HCEC 1CT (cell line): ENCODE measurements around the gene TENM3.

Experiments
- DNase-seq: peaks from one replicate; pipeline ENCODE4 v3.0.0-alpha.2; 2017

The TENM3 gene

DNA sequence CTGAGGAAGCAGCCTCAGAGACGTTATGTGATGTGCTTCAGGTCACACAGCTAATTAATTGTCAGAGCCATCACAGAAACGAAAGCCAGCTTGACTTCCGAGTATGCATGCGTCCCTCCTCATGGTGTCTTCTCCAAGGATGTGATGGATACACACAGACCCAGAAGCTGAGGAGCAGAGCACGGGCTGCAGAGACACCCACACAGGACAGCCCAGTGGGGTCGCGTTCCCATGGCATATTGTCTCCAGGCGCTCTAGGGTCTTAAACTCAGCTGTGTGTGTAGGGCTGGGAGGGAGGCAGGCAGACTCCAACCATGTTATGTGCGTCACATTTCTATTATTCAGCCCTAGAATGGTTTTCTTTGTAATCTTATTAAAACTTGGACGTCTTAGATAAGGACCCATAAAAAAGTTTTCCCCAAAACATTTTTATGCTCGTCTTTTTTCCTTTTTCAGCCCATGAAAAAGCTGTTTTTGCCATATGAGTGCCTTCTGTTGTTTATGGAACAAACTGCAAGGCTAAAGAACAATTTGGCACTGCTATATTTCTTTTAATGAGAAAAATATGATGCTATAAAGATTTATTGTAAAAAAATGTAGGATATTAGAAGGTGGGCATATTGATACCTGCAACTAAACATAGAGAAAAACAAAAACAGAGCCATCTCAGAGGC is 48.5 kb downstream of the TENM3 start:
- no peak for DNase-seq

DNA sequence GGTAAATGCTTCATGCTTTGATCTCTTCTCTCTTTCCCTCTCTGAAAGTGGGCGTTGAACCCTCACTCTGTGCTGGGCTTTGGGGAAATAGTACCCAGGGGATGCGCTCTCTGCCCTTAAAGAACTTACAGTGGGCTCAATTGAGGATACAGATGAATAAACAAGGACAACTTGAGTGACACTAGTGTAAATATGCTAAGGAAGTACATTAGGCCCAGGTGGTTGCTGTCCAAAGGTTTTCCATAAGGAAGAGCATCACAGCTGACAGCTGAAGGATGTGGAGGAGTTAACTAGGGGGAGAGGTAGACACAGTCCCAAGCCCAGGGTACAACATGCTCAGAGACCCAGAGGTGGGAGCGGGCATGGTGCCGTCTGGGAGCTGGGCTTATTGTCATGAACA is 49.4 kb downstream of the TENM3 start:
- DNase-seq, result no peak

DNA sequence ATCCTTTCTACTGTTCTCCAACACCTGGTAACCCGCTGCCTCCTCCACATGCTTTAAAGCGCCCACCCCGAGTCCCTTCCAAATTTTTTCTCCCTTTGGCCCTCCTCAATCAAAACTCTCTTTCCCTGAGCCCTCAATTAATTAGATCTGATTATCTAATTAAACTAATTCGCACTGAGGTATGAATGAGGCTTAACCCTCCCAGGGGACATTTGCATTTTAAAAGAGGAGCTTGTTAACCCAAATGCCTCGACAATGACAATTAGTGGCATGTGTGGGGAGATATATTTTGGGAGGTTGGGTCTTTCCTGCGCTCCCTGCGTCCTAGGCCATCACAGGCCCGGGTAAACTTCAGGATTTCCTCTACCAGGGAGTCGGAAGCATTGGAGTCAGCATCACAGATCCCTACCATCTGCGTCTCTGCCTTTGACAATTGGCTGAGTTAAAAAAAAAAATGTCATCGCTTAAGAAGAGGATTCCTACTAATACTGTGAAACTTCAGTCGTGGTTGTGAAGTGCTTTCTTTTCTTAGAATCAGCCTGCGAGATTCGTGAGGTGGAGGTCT is 50.6 kb downstream of the TENM3 start:
- no peak for DNase-seq

DNA sequence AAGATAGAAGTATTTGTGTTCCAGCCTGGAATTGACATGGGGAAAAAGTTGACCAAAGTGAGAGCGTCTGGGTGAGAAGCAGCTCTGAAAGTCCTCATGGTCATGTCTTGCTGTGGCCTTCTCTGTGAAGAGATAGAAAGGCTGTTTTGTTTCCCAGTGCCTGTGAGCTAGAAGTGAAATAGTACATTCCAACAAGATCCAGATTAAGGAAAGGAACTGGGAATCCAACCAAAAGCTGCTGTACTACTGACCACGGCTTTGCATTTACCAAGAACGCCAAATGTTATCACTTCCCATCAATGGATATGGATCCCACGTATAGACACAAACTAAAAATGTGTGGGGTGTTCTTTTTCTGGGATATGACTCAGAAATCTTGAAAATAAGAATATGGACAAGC is 51.2 kb downstream of the TENM3 start:
- DNase-seq, result no peak

DNA sequence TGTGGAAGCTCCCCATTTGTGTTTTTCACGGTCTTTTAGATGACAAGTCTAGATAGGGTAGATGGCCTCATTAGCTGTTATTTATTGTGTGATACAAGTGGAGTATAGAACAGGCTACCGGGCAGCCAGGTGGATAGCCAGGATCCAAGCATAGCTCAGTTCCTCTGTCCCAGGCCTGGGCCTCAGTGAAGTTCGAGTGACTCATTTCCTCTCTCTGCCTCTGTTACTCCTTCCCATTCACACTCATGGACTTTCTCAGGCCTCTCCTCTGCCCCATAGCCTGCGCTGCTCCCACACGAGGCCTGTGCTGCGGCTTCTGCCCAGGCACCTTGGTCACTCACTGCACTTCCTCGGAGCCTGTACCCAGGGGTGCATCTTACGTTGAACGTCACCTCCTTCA is 54.5 kb downstream of the TENM3 start:
- DNase-seq, result peak; percentile 60

DNA sequence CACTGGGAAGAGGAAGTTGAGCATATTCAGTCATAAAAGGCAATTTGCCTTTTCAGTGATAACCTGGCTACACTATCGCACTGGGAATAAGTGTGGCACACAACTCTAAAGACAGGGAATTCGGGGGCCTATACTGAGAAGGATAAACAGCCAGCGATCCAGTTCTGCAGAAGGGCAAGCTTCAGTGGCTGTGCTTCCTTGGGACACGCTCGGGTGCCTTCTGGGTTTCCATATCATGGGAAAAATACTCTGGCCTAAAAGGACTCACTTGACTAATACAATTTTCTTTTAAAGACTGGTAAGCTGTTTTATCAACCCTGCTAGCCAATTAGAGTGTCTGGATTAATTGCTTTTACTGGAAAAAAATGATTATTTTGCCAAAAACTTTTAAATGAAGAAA is 58.5 kb downstream of the TENM3 start:
- no peak for DNase-seq

DNA sequence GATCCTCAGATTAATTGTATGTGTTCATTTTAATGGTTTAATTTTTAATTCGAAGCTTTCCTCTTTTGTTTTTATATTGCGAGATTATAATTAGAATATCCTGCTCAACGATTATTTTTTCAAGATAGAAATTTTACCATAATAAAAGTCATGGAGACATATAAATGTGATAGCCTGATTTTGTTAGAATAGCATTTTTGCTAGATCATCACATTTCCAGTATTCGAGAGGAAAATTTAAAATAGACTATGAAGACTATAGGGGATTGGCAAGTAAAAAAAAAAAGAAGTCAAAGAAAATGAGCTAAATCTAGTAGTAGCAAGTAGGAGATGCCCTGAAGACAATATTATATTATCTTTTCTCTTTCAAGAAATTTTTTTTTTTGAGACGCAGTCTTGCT is 60.6 kb downstream of the TENM3 start:
- DNase-seq, result no peak

DNA sequence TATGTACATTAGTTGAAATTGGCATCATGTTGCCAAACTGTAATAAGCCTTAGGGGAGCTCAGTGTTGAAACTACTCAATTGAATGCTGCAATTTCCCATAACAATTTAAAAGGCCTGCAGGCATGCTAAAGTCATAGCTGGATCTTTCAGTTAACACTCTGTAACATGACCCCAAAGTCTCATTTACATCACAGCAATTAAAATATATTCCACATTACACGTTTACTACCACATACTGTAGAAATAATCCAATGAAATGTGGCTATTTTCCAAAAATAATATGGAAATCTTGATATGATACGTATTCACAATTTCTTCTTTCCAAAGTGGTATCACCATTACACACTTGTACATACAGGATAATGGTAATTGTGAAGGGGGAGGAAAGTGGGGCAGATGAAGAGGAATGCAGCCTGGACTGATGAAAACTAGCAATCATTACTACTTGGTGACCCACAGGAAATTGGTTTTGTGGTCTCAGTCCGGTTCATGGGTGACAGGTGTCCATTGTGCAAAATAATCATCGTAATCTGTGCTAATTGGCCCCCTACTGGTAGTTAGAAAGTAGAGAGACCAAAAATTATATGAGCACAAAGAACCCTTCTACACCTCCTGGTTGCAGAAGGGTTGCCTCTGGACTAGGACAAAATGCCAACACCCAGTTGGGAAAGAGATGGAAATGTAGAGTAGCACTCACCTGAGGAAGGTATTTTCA is 63.7 kb downstream of the TENM3 start:
- peak; percentile 35 for DNase-seq

DNA sequence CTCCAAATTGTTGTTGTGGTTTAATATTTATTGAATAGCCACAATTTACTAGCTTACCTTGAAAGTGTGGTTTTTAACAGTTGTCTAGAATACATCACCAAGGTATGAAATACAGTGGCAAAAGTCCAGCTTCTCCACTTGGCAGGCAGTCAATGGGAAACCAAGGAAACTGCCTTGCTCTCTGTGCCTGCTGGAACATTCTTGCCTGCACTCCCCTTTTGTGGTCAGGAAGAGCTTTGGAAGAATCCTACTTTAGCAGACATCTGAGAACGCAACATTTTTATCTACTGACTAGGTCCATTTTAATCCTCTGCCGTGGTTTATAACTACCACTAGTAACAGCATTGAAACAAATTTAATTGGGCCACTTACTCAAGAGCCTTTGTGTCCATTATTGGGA is 64.5 kb downstream of the TENM3 start:
- DNase-seq, result peak; percentile 89

DNA sequence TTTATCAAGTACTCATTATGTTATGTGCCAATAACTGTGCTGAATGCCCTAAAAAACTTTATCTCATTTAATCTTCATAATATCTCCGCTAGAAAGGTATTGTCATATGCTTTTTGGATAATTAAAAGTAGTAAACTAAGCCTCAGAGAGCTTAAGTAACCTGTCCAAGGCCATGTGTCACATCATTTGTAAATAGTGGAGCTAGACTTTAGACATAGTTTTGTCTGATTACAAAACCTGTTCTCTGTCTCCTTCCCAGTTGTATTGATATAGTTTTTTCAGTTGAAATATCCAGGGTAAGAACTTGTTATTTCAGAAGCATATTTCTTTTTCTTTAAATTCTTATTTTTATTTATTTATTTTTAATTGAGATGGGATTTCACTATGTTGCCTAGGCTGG is 66.7 kb downstream of the TENM3 start:
- no peak for DNase-seq

DNA sequence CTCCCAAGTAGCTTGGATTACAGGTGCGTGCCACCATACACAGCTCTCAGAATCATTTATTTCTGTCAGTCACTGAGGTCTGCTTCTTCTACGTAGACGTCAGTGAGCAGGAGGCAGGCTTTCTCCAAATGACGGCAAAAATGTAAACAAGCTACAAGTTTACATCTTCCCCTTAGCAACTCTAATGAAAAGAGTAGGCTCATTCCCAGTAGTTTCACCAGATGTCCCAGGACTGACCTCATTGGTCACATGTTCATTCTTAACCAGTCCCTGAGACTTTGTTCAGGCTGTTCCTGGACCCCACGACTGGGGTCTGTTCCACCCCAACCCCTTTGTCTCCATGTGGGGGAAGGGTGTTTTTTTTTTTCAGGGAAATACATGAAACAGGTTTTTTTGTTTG is 67.1 kb downstream of the TENM3 start:
- DNase-seq, result no peak

DNA sequence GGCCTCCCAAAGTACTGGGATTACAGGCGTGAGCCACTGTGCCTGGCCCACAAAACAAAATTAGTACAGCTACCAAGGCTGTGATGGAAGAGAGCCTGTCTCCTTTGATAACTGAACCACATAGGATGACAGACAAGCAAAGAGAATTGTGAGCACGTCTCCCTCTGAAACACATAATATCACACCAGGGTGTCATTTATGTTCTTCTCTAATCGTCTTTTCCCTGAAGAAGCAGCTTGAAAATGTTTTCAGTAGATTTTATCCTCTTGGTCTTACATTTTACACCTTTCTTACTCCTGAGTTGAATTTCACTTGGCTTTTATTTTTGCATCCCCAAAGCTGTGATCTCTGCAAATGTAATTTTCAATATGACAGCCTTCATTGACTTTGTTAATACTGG is 67.8 kb downstream of the TENM3 start:
- no peak for DNase-seq

DNA sequence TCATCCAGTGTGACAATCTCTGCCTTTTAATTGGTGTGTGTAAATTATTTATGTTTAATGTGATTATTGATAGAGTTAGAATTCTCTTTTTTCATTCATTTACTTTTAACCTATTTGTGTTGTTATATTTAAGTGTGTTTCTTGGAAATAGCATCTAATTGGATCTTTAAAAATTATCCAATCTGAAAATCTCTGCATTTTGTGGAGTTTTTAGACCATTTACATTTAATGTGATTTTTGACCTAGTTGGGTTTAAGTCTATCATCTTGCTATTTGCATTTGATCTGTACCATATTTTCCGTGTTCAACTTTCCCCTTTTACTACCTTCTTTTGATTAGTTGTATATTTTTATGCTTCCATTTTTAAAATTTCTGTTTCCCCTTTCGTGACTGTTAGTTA is 71.3 kb downstream of the TENM3 start:
- DNase-seq, result no peak

DNA sequence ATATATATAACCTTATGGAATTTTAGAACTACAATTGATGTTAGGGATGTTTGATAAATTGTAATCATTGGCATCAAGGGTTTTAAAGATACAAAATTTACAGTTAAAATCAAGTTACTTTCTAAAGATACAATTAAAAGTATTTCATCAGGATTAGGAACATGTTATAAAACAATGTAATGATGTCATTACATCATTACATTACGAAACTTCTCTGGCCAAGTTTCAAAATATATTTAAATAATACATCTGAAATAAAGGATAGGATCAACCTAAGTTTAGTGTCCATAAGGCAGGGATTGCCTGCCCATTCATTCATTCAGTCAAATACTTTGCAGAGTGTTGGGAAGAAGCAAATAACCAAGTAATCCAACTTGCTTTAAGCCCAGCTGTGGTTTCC is 75.1 kb downstream of the TENM3 start:
- DNase-seq, result no peak

DNA sequence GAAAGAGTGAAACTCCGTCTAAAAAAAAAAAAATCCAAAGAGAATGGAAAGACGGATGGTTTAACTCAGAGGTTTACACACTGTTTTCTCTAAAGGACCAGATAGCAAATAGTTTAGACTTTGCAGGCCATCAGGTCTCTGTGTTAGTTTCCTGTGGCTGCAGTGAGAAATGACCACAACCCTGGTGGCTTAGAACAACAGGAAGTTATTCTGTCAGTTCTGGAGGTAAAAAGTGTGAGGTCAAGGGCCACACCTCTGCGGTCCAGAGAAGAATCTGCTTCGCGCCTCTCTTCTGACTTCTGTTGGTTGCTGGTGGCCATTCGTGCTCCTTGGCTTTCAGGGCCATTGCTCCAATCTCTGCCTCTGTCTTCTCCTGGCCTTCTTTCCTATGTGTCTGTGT is 76.9 kb downstream of the TENM3 start:
- no peak for DNase-seq

DNA sequence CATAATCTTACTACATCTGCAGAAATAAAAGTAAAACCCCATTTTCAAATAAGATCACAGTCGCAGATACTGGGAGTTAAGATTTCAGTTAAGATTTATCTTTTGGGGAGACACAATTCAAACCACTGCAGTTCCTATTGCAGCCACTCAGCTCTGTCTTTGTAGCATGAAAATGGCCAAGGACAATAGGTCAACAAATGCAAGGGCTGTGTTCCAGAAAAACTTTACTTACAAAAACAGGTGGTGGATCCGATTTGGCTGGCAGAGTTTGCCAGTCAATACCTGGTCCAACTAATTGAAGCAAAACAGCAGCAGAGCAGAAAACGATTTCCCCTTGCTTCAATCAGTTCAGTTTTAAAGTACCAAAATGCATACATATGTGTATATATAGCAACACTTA is 77.4 kb downstream of the TENM3 start:
- no peak for DNase-seq

DNA sequence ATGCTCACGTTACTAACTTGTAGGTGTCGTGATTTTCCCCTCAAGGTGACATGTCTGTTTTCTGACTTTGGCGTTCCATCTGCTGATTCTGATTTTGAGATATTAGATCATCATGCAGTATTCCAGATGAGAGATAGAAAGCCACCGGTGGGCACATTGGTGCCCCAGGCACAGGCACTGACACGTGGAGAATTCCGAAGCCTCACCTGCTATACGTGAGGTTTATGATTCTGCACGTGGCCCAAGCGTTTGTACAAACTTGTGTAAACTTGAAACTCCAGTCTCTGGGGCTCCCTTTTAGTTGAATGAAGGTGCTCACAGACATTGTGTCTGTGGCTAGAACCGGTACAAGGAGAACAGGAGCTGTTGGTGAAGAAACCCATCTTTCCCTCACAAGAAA is 81.1 kb downstream of the TENM3 start:
- no peak for DNase-seq

DNA sequence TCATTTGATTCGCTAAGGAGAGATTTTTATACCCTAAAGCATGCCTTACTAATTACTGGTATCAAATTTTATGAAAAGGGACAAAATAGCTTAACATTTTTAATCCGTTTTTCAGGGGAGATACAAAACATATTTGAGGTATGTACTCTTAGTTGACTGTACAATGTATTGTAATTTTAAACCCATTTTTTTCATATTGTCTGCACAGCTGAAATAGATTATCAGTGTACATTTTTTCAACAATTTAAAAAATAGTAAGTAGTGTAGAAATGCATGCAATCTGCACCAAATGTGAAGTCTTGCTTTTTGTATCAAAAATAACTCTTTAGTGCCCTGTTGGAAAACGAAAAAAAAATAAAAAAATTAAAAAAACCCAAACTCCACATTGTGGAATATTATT is 82.2 kb downstream of the TENM3 start:
- DNase-seq, result no peak

DNA sequence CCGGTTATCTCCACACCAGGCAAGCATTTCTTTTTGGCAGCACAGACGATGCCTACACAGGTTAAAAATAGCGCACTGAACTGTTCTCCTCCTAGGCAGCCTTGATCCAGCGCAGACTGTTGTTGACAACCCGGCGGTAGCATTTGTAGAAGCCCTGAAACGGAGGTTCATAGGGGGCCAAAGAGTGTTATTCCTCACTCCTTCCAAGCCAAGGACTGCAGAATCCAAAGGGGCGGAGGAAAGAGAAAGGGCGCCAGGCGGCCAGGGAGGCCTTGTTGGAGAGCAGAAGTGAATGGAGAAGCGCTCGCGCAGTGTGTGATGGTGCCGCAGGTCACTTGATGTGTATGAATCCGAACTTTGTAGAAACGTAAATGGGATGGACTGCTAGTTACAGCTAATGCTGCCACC is 82.7 kb downstream of the TENM3 start:
- DNase-seq, result no peak

DNA sequence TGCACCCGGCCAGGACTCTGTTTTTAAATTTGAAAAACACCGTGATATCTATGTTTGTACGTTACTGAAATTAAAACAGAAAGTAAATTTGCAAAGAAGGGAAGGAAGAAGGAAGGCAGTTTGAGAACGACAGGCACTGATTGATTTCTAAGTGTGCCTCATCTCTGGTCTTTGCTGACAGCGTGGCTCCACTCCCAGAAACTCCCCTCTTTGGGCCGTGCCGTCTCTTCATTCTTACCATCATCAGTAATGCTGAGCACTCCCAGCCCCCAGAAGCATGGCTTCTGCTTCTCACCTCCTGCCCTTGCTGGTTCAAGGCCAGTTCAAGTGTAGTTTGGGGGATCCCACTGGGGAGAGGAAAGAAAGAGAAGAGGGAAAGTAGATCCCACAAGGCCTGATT is 85.3 kb downstream of the TENM3 start:
- no peak for DNase-seq

DNA sequence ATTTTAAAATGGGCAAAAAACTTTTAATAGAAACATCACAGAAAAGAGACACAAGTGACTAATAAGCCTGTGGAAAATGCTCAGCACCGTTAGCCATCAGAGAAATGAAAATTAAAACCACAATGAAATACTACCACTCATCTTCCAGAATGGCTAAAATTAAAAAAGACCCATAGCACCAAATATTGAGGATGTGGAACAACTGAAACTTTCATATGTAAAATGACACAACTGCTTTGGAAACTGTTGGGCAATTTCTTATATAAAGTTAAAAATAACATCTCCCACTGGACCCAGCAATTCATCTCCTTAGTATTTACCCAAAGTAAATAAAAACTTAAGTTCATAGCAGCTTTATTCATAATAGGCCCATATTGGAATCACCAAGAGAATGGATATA is 94.2 kb downstream of the TENM3 start:
- no peak for DNase-seq

DNA sequence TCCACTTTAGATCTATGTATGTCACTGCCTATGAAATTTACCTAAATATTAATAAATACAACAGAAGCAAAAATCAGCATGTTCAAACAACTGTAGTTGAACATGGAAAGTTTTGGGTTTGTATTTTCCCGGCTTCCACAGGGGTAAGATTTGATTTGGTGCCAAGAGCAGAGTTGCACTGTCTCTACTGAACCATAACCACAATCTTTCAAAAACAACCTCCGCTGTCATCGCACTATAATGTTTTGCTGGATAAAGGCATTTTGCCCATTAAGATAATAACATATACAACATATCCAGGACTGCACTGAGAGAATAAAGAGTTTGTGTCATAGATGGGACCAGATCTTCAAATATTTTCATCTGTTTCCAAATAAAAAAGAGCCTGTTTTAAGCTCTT is 94.9 kb downstream of the TENM3 start:
- no peak for DNase-seq

DNA sequence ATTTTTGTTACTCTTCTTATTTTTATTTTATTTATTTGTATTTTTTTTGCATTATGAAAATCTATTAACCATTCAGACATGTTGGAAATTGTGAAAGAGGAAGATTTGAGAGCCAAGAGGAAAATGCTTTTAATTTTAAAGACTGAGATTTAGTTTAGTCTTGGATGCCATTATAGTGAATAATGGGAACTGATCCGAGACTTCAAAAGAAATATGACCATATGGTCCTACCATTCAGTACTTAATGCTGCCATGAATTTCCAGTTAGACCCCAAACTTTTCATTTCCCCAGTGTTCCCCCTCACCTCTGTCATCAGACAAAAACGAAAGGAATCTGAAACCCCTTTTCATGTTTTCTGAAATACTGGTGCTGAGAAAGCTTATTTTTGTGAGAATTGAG is 95.5 kb downstream of the TENM3 start:
- DNase-seq, result peak; percentile 34

DNA sequence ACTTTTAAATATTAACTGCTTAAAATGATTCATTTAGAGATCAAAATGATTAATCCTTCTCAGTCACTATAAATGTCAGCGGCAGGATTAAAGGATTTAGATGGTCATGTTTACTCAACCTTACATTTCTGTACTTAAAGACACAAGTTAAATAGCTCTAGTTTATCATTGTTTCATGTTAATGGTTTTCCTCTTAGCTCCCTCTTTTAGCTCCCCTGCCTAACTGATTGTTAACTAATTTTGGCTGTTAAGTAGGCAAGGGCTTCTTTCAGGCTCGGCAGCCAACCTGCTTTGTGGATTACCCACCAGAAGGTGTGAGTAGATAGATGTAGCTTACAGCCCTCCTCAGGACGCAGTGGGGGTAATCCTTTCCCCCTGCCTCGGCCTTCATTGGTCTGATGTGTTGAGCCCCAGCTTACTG is 96.0 kb downstream of the TENM3 start:
- DNase-seq, result peak; percentile 29

DNA sequence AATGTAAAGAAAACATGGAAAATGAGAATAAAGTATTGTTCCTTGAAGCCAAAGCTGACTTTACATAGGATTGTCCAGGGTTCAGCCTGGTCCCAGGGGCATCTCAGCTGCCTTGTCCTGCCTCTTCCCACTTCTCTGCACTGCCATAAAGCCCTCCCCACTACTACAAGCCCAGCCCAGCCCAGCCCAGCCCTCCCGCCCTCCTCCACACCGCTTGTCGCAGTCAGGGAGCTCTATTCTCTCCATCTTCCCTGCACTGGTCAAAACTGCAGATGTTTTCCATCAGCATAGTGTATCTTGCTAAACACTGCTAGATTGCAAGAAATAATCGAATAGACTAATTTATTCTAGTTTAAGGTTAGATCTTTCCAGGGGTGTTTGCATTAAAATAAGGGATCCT is 100.3 kb downstream of the TENM3 start:
- no peak for DNase-seq
